ENCODE results near the gene ANKRD42.
A peak's percentile ranks its signal among the peaks of the same experiment; 100 is the strongest.

ANKRD42 gene

GRCh38 chr11:83287631-83288030 lies 94.1 kb downstream of the ANKRD42 start:
- no peak overlapping the region for H3K4me3 ChIP-seq (ENCODE audit: low read depth, low read length)
- TF ChIP-seq CTCF (IDR thresholded peaks at IDR 0.05; ENCODE audit: low read depth, low read length) = no peak

- TF ChIP-seq CTCF (IDR thresholded peaks at IDR 0.05; ENCODE audit: low read depth, low read length) = peak; percentile 74
Observed at GRCh38 chr11:83292709-83293456, 99.4 kb downstream of the ANKRD42 start.

GRCh38 chr11:83293457-83293774 lies 99.9 kb downstream of the ANKRD42 start:
- TF ChIP-seq CTCF (IDR thresholded peaks at IDR 0.05; ENCODE audit: low read depth, low read length) = no peak
- H3K4me3 ChIP-seq (ENCODE audit: low read depth, low read length) = no peak overlapping the region

More at GRCh38 chr11:83292709-83293456, 99.4 kb downstream of the ANKRD42 start:
- no peak overlapping the region; the same call in 1 of the 2 replicates for H3K4me3 ChIP-seq (ENCODE audit: low read depth, low read length)

GRCh38 chr11:83294208-83294607 lies 100.7 kb downstream of the ANKRD42 start:
- H3K4me3 ChIP-seq (ENCODE audit: low read depth, low read length) = no peak overlapping the region

More at GRCh38 chr11:83294208-83294607, 100.7 kb downstream of the ANKRD42 start:
- TF ChIP-seq CTCF (IDR thresholded peaks at IDR 0.05; ENCODE audit: low read depth, low read length) = no peak
